Stimulated activated CD4-positive, alpha-beta T cell treated with anti-CD3 and anti-CD28 coated beads, Interleukin-4, amount 100 ng/mL, for 48 hours (primary cell): ENCODE measurements around the gene LRBA.
"Not testable (repeated sequence)": the region's sequence is repeated elsewhere in the genome, so short reads cannot be mapped to it uniquely, and the experiment has no call there.

Experiments used
- DNase-seq, 2 donors: peaks; one replicate each; pipeline ENCODE4 v3.0.0-alpha.2; 2020; ENCODE audit warnings: low read depth in 2 of 2

Gene LRBA

GRCh38 chr4:150668824-150669223 lies 346.3 kb downstream of the LRBA start:
- DNase-seq: no peak

- no peak for DNase-seq
These were observed 350.1 kb downstream of the LRBA start for GRCh38 chr4:150664935-150665334.

GRCh38 chr4:150662686-150663085 lies 352.4 kb downstream of the LRBA start:
- DNase-seq: no peak

GRCh38 chr4:150661551-150661950 lies 353.5 kb downstream of the LRBA start:
- DNase-seq: not testable (repeated sequence)

- DNase-seq: not testable (repeated sequence)
These were observed 356.8 kb downstream of the LRBA start for GRCh38 chr4:150658258-150658657.

GRCh38 chr4:150656891-150657290 lies 358.2 kb downstream of the LRBA start:
- no peak for DNase-seq

GRCh38 chr4:150650751-150651150 lies 364.3 kb downstream of the LRBA start:
- no peak for DNase-seq

GRCh38 chr4:150648123-150648522 lies 367.0 kb downstream of the LRBA start:
- DNase-seq: no peak

- no peak for DNase-seq
These were observed 368.1 kb downstream of the LRBA start for GRCh38 chr4:150647008-150647407.

GRCh38 chr4:150641612-150642011 lies 373.5 kb downstream of the LRBA start:
- no peak for DNase-seq

- DNase-seq: no peak
These were observed 382.4 kb downstream of the LRBA start for GRCh38 chr4:150632639-150633038.

GRCh38 chr4:150628073-150628472 lies 387.0 kb downstream of the LRBA start:
- DNase-seq: no peak

- DNase-seq: no peak
These were observed 390.1 kb downstream of the LRBA start for GRCh38 chr4:150625033-150625432.

- DNase-seq: no peak
These were observed 391.0 kb downstream of the LRBA start for GRCh38 chr4:150624055-150624454.

- no peak for DNase-seq
These were observed 396.0 kb downstream of the LRBA start for GRCh38 chr4:150619042-150619441.

- DNase-seq: no peak
These were observed 406.0 kb downstream of the LRBA start for GRCh38 chr4:150609131-150609530.

GRCh38 chr4:150600812-150601445 lies 414.2 kb downstream of the LRBA start:
- DNase-seq: no peak

- no peak for DNase-seq
These were observed 415.5 kb downstream of the LRBA start for GRCh38 chr4:150599547-150599946.

- DNase-seq: no peak
These were observed 416.2 kb downstream of the LRBA start for GRCh38 chr4:150598909-150599308.

- DNase-seq: no peak
These were observed 421.1 kb downstream of the LRBA start for GRCh38 chr4:150593996-150594395.

GRCh38 chr4:150591904-150592303 lies 423.2 kb downstream of the LRBA start:
- no peak for DNase-seq

GRCh38 chr4:150591406-150591805 lies 423.7 kb downstream of the LRBA start:
- DNase-seq: no peak

- DNase-seq: no peak
These were observed 424.5 kb downstream of the LRBA start for GRCh38 chr4:150590631-150591030.

GRCh38 chr4:150589157-150589556 lies 425.9 kb downstream of the LRBA start:
- no peak for DNase-seq
